OCI-LY1 (cell line): Measurements from ENCODE around the gene FUT1.

ENCODE experiments used
- H2AFZ ChIP-seq: fragments of 200-600 bp; sonication (generic), shearing (Covaris generic); 2 replicates; pipeline ENCODE4 v1.6.0; 2014; ENCODE audit warnings: antibody characterized with exemption, mild to moderate bottlenecking, low read length
- H3F3A ChIP-seq: fragments of 200-600 bp; sonication (generic), shearing (Covaris generic); 2 replicates; pipeline ENCODE4 v1.6.0; 2014; ENCODE audit warnings: mild to moderate bottlenecking, antibody characterized with exemption, low read length, moderate library complexity; ENCODE audit not compliant: insufficient read depth
- H3K27ac ChIP-seq: fragments of 200-600 bp; sonication (generic); 2 replicates; pipeline ENCODE4 v1.5.1; 2014; ENCODE audit warnings: low read length, mixed run types, mild to moderate bottlenecking, low read depth; ENCODE audit not compliant: poor library complexity, severe bottlenecking
- H3K27me3 ChIP-seq: fragments of 200-600 bp; sonication (generic); 2 replicates; pipeline ENCODE4 v1.6.0; 2014; ENCODE audit warnings: antibody characterized with exemption, mild to moderate bottlenecking, low read length, moderate library complexity; ENCODE audit not compliant: insufficient read depth
- H3K36me3 ChIP-seq: fragments of 200-600 bp; sonication (generic); 2 replicates; pipeline ENCODE4 v1.6.1; 2014; ENCODE audit warnings: mild to moderate bottlenecking, antibody characterized with exemption, low read length, moderate library complexity, mixed read lengths; ENCODE audit not compliant: insufficient read depth
- H3K4me1 ChIP-seq: fragments of 200-600 bp; sonication (generic); 2 replicates; pipeline ENCODE4 v1.5.1; 2014; ENCODE audit warnings: mild to moderate bottlenecking, low read length, moderate library complexity; ENCODE audit not compliant: insufficient read depth, severe bottlenecking
- H3K4me2 ChIP-seq: fragments of 200-600 bp; sonication (generic), shearing (Covaris generic); 2 replicates; pipeline ENCODE4 v1.6.1; 2014; ENCODE audit warnings: low read length
- H3K4me3 ChIP-seq: fragments of 200-600 bp; sonication (generic); 2 replicates; pipeline ENCODE4 v1.5.1; 2014; ENCODE audit warnings: low read length, low read depth, mild to moderate bottlenecking, mixed read lengths; ENCODE audit not compliant: poor library complexity, severe bottlenecking
- H3K79me2 ChIP-seq: fragments of 200-600 bp; shearing (Covaris generic); 2 replicates; pipeline ENCODE4 v1.6.1; 2016; ENCODE audit warnings: mixed run types, low read length, mixed read lengths; ENCODE audit not compliant: insufficient read depth
- H3K9ac ChIP-seq: fragments of 200-600 bp; sonication (generic), shearing (Covaris generic); 2 replicates; pipeline ENCODE4 v1.6.1; 2014; ENCODE audit warnings: mild to moderate bottlenecking, low read length, mixed read lengths
- H3K9me2 ChIP-seq: fragments of 200-600 bp; sonication (generic), shearing (Covaris generic); 2 replicates; pipeline ENCODE4 v1.6.1; 2014; ENCODE audit warnings: low read depth, mild to moderate bottlenecking, low read length, mixed read lengths
- H3K9me3 ChIP-seq: fragments of 200-600 bp; shearing (Covaris generic); 2 replicates; pipeline ENCODE4 v1.6.1; 2014; ENCODE audit warnings: low read length, mixed read lengths
- H4K20me1 ChIP-seq: fragments of 200-600 bp; sonication (generic), shearing (Covaris generic); 2 replicates; pipeline ENCODE4 v1.6.0; 2016; ENCODE audit warnings: mild to moderate bottlenecking, low read length; ENCODE audit not compliant: insufficient read depth
- EZH2 ChIP-seq: fragments of 200-600 bp; sonication (generic), shearing (Covaris generic); IDR thresholded peaks from 2 replicates; pipeline ENCODE4 v1.8.0; 2017; ENCODE audit warnings: borderline replicate concordance, mixed run types, mild to moderate bottlenecking, antibody characterized with exemption, low read length, moderate library complexity, mixed read lengths
- TF ChIP-seq, protein P1 (sequence below): fragments of 200-600 bp; sonication (generic), shearing (Covaris generic); IDR thresholded peaks from 2 replicates; pipeline ENCODE4 v1.5.1; 2017; ENCODE audit warnings: mild to moderate bottlenecking, antibody characterized with exemption, low read length, moderate library complexity, mixed read lengths

Gene FUT1

DNA sequence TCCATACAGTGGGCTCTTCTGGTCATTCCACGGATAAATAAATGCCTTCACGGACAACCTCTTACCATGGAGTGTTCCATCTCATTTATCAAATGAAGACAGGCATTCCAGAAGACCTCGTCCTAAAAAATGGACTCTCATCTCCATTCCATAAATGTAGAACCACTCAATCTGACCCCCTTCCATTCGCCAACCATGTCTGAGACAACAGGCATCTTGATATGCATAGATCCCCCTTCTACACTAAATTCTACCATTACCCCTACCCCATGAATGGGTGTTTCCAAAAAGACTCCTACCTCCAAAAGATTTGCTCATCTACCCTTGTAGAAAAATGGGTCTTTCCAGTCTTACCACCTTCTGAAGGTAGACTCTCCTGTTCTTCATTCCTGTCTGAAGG, 21.0 kb downstream of the FUT1 start:
- H3K4me2 ChIP-seq: no peak overlapping the region
- H3K4me3 ChIP-seq: no peak overlapping the region
- no peaks in the 10 kb centered on the region for H4K20me1 ChIP-seq
- H3F3A ChIP-seq: no peaks in the 10 kb centered on the region
- no peak overlapping the region for H3K27ac ChIP-seq
- no peaks in the 10 kb centered on the region for H3K9me2 ChIP-seq
- peaks cover 6% of the 10 kb centered on the region for H3K4me1 ChIP-seq
- H3K9ac ChIP-seq: no peak overlapping the region
- no peaks in the 10 kb centered on the region for H3K79me2 ChIP-seq
- peaks cover 5% of the 10 kb centered on the region for H3K9me3 ChIP-seq
- H3K27me3 ChIP-seq: no peaks in the 10 kb centered on the region
- H3K36me3 ChIP-seq: peaks cover 8% of the 10 kb centered on the region; the same call in 1 of the 2 replicates
- no peak overlapping the region for H2AFZ ChIP-seq
- no peak for TF ChIP-seq EZH2
- TF ChIP-seq, protein P1, sequence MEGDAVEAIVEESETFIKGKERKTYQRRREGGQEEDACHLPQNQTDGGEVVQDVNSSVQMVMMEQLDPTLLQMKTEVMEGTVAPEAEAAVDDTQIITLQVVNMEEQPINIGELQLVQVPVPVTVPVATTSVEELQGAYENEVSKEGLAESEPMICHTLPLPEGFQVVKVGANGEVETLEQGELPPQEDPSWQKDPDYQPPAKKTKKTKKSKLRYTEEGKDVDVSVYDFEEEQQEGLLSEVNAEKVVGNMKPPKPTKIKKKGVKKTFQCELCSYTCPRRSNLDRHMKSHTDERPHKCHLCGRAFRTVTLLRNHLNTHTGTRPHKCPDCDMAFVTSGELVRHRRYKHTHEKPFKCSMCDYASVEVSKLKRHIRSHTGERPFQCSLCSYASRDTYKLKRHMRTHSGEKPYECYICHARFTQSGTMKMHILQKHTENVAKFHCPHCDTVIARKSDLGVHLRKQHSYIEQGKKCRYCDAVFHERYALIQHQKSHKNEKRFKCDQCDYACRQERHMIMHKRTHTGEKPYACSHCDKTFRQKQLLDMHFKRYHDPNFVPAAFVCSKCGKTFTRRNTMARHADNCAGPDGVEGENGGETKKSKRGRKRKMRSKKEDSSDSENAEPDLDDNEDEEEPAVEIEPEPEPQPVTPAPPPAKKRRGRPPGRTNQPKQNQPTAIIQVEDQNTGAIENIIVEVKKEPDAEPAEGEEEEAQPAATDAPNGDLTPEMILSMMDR: no peak

DNA sequence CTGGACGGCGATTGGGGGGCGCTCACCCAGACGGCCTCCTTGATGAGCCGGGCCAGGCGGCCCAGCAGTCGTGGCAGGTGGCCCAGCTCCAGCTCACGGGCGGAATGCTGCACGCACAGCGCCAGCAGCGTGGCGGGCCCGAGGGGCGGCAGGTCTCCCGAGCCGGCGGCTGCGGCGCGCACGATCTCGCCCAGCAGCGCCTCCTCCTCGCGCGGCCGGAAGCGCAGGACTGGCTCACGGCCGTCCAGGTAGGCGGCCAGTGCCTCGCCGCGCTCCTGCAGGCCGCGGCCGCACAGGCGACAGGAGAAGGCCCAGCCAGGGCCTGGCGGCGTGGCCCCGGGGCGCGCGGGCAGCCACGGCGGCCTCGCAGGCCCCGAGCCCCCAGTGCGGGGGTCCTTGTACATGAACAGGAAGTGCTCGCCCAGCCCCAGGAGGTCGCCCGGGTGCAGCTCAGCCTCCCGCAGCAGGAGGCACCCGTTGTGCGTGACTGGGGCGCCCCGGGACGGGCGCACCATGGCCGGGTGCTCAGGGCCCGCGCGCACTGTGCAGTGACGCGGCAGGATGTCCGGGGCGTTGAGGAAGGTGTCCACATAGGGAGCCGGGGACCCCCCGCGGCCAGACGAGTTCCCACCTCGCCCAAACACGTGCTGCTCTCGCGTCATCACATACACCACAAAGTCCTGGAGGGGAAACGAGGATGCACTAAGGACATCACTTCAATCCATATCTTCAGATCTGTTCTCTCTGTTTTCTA, 23.4 kb downstream of the FUT1 start:
- H3K36me3 ChIP-seq: peaks cover 9% of the 10 kb centered on the region; the same call in 1 of the 2 replicates
- H2AFZ ChIP-seq: no peak overlapping the region
- H3K9ac ChIP-seq: no peak overlapping the region
- H3K79me2 ChIP-seq: no peaks in the 10 kb centered on the region
- H3K9me3 ChIP-seq: peaks cover 8% of the 10 kb centered on the region
- H4K20me1 ChIP-seq: no peaks in the 10 kb centered on the region
- no peaks in the 10 kb centered on the region for H3K27me3 ChIP-seq
- H3F3A ChIP-seq: no peaks in the 10 kb centered on the region
- no peak overlapping the region for H3K4me3 ChIP-seq
- TF ChIP-seq EZH2: no peak
- TF ChIP-seq, protein P1: no peak
- no peak overlapping the region for H3K4me2 ChIP-seq
- H3K9me2 ChIP-seq: no peaks in the 10 kb centered on the region
- peaks cover 15% of the 10 kb centered on the region for H3K4me1 ChIP-seq
- no peak overlapping the region for H3K27ac ChIP-seq

DNA sequence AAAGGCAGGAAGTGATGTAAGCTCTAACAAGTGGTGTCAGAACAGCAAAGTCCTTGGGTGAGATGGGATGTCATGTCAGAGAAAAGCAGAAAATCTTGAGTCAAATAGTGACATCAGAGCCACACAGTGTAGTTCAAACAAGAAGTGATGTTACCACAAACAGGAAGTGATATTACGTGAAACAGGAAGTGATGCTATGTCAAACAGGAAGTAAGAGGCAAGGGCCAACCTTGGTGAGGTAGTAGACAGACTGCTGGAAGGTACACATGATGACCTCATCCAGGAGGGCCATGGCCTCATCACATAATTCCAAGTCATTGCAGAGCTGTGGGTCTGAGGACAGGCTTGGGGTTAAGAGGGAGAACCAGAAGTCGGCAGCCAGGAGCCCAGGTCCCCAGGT, 25.9 kb downstream of the FUT1 start:
- no peaks in the 10 kb centered on the region for H3K79me2 ChIP-seq
- no peak overlapping the region for H3K9ac ChIP-seq
- peaks cover 9% of the 10 kb centered on the region; the same call in 1 of the 2 replicates for H3K36me3 ChIP-seq
- H3K27ac ChIP-seq: no peak overlapping the region
- H3K9me2 ChIP-seq: no peaks in the 10 kb centered on the region
- H4K20me1 ChIP-seq: no peaks in the 10 kb centered on the region
- 0 out of 2 replicates have a peak overlapping the region, but pooled peaks have one; percentile 8 for H3K4me2 ChIP-seq
- peak overlapping the region; percentile 18 for H3K4me3 ChIP-seq
- TF ChIP-seq, protein P1: no peak
- TF ChIP-seq EZH2: no peak
- H3K27me3 ChIP-seq: no peaks in the 10 kb centered on the region
- peaks cover 8% of the 10 kb centered on the region for H3K9me3 ChIP-seq
- H3F3A ChIP-seq: no peaks in the 10 kb centered on the region
- peaks cover 15% of the 10 kb centered on the region for H3K4me1 ChIP-seq
- no peak overlapping the region; the same call in 1 of the 2 replicates for H2AFZ ChIP-seq
